HG03342 (cell line): Measurements from ENCODE around the gene GMIP.
"Not testable (repeated sequence)": the region's sequence is repeated elsewhere in the genome, so short reads cannot be mapped to it uniquely, and the experiment has no call there.

ENCODE experiments used
- ATAC-seq: cut with Tn5 transposase; IDR thresholded peaks from one replicate; pipeline ENCODE4 v1.9.1; 2021; ENCODE audit warnings: mild to moderate bottlenecking, moderate library complexity; ENCODE audit not compliant: unreplicated experiment

Gene GMIP

DNA sequence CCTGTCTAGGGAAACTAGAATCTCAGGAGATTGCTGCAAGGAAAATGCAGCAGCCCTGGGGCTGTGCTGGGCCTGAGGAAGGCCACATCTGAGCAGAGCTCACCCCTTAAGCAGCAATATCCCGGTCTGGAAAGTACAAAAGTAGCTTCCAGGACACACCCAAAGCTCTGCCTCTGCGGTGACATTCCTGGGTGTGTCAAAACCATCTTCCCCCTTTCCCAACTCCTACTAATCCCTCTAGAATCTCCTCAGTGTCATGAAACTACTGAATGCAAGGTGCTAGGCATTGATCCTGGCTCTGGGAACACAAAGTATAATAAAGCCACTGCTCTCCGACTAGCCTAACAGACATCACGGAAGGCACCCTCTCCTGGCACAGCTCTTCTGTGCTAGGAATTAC, 30.0 kb downstream of the GMIP start:
- ATAC-seq = no peak

DNA sequence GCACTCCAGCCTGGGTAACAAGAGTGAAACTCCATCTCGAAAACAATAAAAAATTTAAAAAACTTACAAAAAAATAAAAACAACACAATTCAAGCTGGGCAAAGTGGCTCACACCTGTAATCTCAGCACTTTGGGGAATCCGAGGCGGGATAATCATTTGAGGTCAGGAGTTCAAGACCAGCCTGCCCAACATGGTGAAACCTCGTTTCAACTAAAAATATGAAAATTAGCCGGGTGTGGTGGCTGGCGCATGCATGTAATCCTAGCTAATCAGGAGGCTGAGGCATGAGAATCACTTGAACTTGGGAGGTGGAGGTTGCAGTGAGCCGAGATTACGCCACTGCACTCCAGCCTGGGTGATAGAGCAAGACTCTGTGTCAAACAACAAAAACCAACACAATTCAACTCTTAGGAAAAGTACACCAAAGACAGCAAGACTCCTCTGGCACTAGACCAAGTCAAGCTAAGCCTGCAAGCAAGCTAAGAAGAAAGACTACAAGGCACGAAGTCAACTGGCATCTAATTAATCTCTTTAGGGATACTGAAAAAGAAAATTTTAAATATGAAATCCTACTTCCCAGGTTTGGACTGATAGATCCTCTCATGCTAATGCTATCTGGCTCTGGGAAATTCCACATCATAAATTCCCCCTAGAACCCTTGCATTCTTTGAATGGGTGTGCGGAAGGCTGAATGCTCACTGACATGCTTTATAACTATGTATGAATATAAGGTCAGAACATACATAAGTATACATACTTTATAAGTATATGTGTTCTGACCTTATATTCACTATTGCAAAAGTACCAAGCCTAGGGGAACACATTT, 32.9 kb downstream of the GMIP start:
- no peak for ATAC-seq

DNA sequence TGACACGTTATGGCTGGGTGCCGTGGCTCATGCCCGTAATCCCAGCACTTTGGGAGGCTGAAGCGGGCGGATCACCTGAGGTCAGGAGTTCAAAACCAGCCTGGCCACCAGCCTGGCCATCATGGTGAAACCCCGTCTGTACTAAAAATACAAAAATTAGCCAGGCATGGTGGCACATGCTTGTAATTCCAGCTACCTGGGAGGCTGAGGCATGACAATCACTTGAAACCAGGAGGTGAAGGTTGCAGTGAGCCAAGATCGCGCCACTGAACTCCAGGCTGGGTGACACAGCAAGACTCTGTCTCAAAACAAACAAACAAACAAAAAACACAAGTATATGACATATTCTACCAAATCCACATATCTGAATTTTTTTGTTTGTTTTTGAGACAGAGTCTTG, 36.8 kb downstream of the GMIP start:
- ATAC-seq = not testable (repeated sequence)

DNA sequence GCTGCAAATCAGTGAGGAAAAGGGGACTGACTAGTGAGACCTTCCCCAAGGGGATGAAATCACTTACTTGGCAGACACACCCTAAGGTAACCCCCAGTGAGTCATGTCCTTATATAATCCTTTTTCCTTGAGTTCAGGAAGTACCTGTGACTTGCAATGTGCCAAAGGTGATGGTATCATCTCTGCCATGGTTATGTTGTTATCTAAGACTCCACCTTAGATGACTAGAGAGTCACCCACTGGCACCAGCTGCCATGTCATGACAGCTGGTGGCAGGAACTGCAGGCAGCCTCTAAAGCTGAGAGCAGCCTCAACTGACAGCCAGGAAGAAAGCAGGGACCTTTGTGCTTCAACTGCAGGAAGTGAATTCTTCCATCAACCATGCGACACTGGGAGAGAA, 37.4 kb downstream of the GMIP start:
- ATAC-seq = no peak

DNA sequence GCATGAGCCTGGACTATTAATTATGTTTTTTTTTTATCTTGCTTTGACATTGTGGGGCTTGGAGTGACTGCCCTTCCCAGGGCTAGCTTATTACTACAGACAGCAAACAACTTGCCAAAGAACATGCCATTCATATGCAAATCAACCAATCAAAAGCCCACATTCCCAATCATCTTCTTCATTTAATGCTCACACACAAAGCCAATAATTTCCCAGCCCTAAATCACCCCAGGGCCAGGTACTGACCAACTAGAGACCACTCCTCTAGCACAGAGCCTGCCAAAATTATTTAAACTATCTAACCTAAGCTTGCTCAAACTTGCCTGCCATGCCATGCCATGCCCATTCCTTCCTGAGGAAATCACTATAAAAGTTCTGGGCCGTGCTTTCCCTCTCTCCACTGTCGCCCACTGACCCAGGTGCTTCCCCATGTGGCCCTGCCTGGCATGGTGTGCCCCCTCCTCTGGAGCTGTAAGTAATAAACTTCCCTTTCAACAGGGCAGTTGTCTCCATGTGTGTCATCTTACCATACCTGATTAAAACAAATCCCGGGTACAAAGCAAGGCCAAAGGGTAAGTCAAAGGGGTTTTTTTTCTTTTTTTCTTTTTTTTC, 40.6 kb downstream of the GMIP start:
- no peak for ATAC-seq

DNA sequence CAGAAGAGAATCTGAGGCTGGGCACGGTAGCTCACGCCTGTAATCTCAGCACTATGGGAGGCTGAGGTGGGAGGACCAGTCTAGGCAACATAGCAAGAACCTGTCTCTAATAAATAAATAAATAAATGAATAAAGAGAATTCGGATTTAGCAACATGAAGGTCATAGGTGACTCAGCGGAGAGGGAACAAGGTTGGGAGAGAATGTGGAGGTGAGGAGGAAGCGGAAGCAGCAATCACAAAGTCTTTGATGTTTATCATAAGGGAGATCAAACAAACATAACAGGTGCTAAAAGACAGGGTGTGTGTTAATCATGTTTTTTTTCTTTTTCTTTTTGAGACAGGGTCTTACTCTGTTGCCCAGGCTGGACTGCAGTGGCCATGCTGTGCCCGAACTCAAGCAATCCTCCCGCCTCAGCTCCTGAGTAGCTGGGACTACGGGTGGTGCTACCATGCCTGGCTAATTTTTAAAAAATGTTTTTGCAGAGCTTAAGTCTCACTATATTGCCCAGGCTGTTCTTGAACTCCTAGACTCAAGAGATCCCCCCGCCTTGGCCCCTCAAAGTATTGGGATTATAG, 41.2 kb downstream of the GMIP start:
- no peak for ATAC-seq

DNA sequence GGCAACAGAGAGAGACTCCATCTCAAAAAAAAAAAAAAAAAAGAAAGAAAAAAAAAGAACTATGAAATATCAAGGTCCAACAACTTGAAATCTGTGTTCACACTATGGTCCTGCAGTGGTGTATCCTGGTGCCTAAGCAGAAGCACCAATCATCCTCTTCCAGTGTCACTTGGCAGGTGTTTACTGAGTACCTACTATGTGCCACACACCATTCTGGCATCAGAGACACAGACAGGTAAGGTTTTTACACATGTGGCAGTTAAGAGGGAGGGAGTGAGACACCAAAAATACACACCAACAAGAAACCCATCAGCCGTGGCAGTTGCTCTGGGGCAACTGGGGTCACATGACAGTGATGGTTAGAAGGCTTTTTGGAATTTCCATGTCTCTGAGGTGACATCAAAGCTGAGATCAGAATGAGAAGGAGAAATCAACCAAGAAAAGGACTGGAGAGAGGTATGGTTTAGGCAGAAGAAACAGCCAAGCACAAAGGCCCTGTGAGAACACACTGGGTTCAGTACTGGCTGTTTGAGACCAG, 42.6 kb downstream of the GMIP start:
- no peak for ATAC-seq

DNA sequence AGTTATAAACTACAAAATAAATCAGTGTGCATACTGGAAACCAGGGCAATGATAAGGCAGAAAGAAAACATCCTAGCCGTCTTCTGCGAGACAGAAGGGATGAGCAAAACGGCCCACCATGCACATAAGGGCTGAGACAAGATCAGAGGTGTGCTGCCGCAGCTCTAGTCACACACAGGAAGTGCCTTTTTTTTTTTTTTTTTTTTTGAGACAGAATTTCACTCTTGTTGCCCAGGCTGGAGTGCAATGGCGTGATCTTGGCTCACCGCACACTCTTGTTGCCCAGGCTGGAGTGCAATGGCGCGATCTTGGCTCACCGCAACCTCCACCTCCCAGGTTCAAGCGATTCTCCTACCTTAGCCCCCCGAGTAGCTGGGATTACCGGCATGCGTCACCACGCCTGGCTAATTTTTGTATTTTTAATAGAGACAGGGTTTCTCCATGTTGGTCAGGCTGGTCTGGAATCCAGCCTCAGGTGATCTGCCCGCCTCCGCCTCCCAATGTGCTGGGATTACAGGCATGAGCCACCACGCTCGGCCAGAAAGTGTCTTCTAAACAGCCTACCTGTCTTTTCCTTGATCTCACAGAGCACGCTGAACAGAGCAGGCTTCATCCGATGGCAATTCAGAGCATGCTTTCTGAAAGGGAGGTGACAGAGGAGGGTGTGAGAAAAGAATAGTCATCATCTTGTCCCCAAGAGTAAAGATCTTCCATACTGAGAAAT, 44.6 kb downstream of the GMIP start:
- ATAC-seq = peak; percentile 16

DNA sequence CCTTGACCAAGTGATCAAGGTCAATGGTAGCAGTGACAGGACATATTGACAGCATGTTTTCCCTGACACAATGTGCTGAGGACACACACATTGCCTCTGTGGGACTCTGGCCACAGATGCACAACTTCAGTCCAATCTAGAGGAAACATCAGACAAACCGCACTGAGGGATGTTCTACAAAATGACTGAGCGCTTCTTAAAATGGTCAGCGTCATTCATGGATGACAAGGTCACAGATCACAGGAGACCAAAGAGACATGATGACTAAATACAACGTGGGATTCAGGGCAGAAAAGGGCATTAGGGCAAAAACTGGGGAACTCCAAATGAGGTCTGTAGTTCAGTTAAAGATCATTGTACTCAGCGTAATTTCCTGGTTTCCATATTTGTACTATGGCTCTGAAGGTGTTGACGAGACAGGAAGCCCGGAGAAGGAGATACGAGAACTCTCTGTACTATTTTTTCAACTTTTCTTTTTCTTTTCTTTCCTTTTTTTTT, 45.6 kb downstream of the GMIP start:
- ATAC-seq = peak; percentile 60

DNA sequence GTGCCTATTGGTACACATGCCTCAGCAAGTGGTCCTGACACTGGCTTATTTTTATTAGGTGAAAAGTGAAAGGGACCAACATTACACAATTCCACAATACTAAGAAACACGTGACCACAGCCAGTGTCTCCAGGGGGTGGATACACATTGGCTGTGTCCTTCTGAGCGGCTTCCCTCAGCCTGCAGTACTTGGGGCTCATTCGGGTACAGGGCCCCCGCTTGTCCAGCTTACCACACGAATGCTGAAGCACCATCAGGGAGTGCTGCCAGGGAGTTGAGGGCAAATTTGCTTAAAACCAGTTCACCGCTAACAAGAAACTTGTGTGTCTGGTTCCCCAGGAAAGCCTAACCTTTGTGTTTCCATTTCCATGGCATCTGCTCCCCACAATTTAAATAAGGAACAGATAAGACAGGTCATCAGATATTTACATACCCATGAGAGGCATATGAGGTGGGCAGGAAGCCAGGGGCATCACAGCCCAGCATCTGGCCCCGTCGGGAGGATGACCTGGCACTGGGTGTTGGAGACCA, 48.2 kb downstream of the GMIP start:
- no peak for ATAC-seq

DNA sequence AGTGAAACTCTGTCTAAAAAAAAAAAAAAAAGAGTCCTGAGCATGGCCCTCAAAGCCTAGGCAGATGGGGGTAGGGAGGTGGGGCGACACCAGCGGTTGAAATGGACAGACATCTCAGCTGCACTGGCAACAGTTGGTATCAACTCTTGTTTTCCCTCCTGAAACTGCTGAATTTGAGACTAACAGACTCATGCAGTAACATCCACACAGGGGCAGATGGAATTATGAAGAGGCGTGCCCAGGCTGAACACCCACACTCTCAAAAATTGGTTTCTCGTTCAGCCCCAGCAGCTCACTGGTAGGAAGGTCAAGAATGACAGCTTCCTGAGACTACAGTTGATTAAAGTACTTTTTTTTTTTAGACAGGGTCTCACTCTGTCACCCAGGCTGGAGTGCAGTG, 49.1 kb downstream of the GMIP start:
- ATAC-seq = no peak

DNA sequence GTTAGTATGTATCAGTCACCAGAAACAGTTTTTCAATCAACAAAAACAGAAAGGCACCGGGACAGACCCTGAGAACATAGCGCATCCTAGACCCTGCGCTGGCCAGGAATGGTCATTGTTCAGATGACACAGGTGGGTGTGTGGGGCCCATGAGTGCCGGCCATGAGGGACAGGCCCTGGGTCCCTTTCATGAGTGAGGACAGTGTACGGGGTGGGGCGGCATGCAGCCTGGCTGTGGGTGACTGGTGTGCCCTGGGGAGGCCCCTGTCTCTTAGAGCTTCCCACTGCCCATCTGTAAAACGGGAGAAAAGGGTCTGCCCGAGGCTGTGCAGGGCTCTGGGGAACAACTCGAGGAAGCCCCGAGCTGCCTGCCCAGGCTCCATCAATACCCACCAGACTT, 50.8 kb downstream of the GMIP start:
- ATAC-seq = no peak

DNA sequence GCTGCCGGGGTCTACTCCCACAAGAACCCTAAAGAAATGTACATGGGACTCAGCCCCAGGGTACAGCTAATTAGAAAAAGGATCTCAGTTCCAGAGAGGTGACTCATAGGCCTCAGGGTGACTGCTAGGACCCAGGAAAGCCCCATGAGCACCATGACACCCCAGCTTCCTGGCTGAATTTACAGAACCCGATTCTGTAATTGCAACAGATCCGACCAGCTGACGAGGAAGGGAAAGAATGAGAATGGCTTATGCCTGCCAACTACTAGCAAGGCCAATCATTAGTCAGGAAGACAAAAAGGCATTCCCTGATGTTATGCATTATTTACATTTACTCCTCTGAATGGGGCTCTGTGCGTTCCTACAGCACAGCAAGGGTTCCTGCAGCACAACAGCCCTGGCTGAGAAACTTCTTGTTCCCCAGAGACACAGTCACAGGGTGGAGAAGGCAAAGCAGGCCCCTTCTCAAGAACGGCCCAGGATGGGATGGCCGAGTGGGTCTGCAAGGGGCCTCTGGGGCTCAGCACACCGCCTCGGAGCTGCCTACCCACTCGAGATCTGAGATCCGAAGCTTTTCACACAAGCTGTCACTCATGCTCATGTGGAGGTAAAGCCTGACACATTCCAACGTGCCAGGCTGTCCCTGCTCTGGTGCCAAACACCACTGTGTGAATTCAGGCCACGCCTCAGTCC, 52.2 kb downstream of the GMIP start:
- ATAC-seq = peak; percentile 56

DNA sequence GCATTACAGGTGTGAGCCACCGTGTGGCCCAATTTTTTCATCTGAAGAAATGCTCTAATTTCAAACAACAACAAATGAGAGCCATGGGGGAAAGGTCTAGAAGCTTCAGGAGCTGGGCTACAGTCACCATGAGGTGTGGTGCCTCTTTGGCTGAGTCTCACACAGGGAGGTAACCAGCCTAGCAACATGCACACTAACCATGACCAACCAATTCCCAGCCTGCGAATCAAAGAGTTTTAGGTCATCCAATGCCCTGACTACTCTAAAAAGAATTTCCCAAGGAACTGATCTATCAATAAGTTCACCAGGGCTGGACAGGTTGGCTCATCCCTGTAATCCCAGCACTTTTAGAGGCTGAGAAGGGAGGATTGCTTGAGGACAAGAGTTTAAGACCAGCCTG, 54.9 kb downstream of the GMIP start:
- ATAC-seq = no peak

DNA sequence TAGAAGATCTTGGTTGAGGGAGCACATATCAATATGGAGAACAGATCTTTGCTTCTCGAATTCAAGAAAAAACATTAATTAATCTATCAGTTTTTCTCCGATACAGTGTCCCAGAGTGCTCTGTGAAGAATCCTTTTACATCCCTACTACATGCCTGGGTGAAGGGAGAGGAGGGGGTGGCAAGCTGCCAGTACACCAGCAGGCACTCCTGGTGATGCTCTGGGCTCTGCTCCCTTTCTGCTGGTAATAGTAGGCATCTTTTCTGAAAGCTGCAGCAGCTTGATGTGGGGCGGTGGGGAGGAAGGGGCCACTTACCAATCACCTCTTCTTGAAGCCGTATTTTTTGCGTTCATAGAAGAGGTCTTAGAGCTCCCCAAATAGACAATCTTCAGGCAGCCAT, 55.7 kb downstream of the GMIP start:
- no peak for ATAC-seq

DNA sequence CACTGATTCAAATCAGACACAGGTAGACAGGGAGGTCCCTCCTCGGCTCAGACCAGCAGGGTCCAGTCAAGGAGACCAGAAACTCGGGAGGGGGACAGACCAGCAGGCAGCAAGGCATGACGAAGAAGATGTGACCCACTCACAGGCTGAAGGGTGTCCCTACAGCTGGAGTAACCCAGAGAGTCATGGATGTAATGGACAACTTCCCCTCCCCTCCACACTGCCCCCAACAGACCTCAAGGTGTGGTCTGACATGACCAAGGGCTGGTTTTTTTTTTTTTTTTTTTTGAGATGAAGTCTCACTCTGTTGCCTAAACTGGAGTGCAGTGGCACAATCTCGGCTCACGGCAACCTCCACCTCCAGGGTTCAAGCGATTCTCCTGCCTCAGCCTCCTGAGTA, 59.1 kb downstream of the GMIP start:
- no peak for ATAC-seq

DNA sequence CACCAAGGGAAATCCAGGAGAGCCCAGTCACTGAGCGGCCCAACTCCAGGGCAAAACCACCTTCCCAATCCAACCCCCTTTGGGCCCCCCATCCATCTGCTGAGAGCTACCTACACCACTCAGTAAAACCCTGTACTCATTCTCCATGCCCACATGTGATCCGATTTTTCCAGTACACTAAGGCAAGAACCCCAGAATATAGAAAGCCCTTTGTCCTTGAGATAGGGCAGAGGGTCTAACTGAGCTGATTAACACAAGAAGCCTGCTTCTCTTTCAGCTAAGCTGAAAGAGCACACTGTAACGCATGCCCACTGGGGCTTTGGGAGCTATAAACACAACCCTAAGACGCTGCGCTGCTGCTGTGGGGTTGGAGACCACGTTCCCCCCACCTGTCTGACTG, 61.0 kb downstream of the GMIP start:
- no peak for ATAC-seq

DNA sequence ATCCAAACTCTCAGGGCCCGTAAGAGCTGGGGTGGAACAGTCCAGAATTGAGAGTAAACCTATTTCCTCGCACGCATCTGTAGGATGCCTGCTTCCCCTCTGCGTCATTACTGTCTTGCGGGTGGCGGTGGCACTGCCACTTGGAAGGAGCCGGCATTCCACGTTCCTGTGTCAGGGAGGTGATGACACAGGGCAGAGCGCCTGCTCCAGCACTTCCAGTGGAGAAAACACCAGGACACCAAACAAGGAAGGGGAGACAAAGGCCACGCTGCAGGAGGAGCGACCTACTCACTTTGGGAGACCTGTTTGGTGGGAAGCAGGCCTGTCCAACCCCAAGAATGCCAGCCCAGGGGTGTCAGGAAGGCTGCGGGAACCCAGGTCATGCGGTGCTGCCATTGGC, 62.1 kb downstream of the GMIP start:
- no peak for ATAC-seq

DNA sequence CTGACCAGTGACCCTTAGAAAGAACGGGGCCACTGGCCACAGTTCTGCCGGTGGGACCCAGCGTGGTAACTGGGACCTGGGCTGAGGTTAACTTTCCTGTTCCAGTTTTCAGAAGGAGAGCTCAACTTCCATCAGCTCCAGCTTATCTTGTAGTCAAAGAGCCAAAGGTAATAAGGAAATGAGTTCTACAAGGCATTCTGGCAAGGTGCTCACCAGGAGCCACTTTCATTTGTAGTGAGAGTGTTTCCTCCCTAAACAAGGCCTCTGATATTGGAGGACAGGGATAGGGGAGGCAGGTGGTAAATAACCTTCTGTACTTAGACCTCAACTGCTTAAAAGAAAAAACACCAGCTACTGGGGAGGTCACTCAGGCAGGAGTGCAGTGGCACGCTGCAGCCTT, 63.0 kb downstream of the GMIP start:
- no peak for ATAC-seq
